Loucy (cell line): Measurements from ENCODE around the gene LGR5.

Experiments
- H2AFZ ChIP-seq: fragments of 200-600 bp; sonication (generic); 2 replicates; pipeline ENCODE4 v1.6.0; 2016; ENCODE audit warnings: antibody characterized with exemption, mild to moderate bottlenecking, low read length, moderate library complexity
- H3F3A ChIP-seq: fragments of 200-600 bp; 2 replicates; pipeline ENCODE4 v1.6.0; 2016; ENCODE audit warnings: antibody characterized with exemption, low read depth, mild to moderate bottlenecking
- H3K27me3 ChIP-seq: fragments of 200-600 bp; sonication (generic); 2 replicates; pipeline ENCODE4 v1.6.1; 2014; ENCODE audit warnings: low read length, mild to moderate bottlenecking; ENCODE audit not compliant: insufficient read depth, poor library complexity, severe bottlenecking
- H3K36me3 ChIP-seq: fragments of 200-600 bp; sonication (generic); 2 replicates; pipeline ENCODE4 v1.6.1; 2016; ENCODE audit warnings: low read length; ENCODE audit not compliant: insufficient read depth
- H3K4me1 ChIP-seq: fragments of 200-600 bp; sonication (generic); 2 replicates; pipeline ENCODE4 v1.5.1; 2014; ENCODE audit warnings: low read length, mild to moderate bottlenecking; ENCODE audit not compliant: insufficient read depth, poor library complexity, severe bottlenecking
- H3K4me2 ChIP-seq: fragments of 200-600 bp; sonication (generic); 2 replicates; pipeline ENCODE4 v1.6.0; 2014; ENCODE audit warnings: antibody characterized with exemption, low read length, low read depth, mild to moderate bottlenecking; ENCODE audit not compliant: poor library complexity, severe bottlenecking
- H3K4me3 ChIP-seq: fragments of 200-600 bp; sonication (generic); 2 replicates; pipeline ENCODE4 v1.5.1; 2014; ENCODE audit warnings: low read length, mild to moderate bottlenecking, mixed read lengths; ENCODE audit not compliant: poor library complexity, severe bottlenecking
- H3K79me2 ChIP-seq: fragments of 200-600 bp; sonication (generic); 2 replicates; pipeline ENCODE4 v1.6.1; 2014; ENCODE audit warnings: low read length; ENCODE audit not compliant: insufficient read depth
- H3K9ac ChIP-seq: fragments of 200-600 bp; sonication (generic); 2 replicates; pipeline ENCODE4 v1.6.0; 2014; ENCODE audit warnings: mild to moderate bottlenecking, low read depth, low read length, moderate library complexity; ENCODE audit not compliant: poor library complexity, severe bottlenecking
- H3K9me2 ChIP-seq: fragments of 200-600 bp; sonication (generic); replicated peaks from 2 replicates; pipeline ENCODE4 v1.6.1; 2016; ENCODE audit warnings: low read depth, low read length, mixed read lengths
- H3K9me3 ChIP-seq: fragments of 200-600 bp; sonication (generic); 2 replicates; pipeline ENCODE4 v1.6.1; 2014; ENCODE audit warnings: mild to moderate bottlenecking, antibody characterized with exemption, low read length, low read depth; ENCODE audit not compliant: insufficient read depth
- H4K20me1 ChIP-seq: fragments of 200-600 bp; sonication (generic); 2 replicates; pipeline ENCODE4 v1.6.0; 2014; ENCODE audit warnings: antibody characterized with exemption, low read length, mild to moderate bottlenecking; ENCODE audit not compliant: insufficient read depth, poor library complexity, severe bottlenecking
- CTCF ChIP-seq: fragments of 200-600 bp; sonication (generic); conservative IDR thresholded peaks from 2 replicates; pipeline ENCODE4 v1.5.1; 2014; ENCODE audit warnings: mild to moderate bottlenecking, antibody characterized with exemption, low read length
- EZH2phosphoT487 ChIP-seq: fragments of 200-600 bp; IDR thresholded peaks from 2 replicates; pipeline ENCODE4 v1.6.1; 2018; ENCODE audit warnings: antibody characterized with exemption, mild to moderate bottlenecking, moderate library complexity, borderline replicate concordance

LGR5 gene

GRCh38 chr12:71517145-71517846 lies 77.7 kb downstream of the LGR5 start:
- Histone ChIP-seq H3K36me3 (no peaks in the 10 kb centered on the region), H3K27me3 (no peaks in the 10 kb centered on the region), H4K20me1 (no peaks in the 10 kb centered on the region), H3K9ac (no peak overlapping the region), H3K4me3 (no peak overlapping the region), H3K4me2 (no peak overlapping the region), H3K4me1 (peaks cover 8% of the 10 kb centered on the region), H2AFZ (no peak overlapping the region; the same call in 1 of the 2 replicates), H3K79me2 (no peaks in the 10 kb centered on the region), H3F3A (no peaks in the 10 kb centered on the region), H3K9me2 (no peaks in the 10 kb centered on the region), H3K9me3 (no peaks in the 10 kb centered on the region)
- TF ChIP-seq CTCF = no peak
- TF ChIP-seq EZH2phosphoT487 = no peak

GRCh38 chr12:71521125-71521524 lies 81.5 kb downstream of the LGR5 start:
- Histone ChIP-seq H3K4me2 (no peak overlapping the region), H3K79me2 (no peaks in the 10 kb centered on the region), H3K4me1 (peaks cover 25% of the 10 kb centered on the region), H2AFZ (no peak overlapping the region), H3K36me3 (no peaks in the 10 kb centered on the region), H4K20me1 (no peaks in the 10 kb centered on the region), H3F3A (no peaks in the 10 kb centered on the region), H3K4me3 (no peak overlapping the region), H3K27me3 (no peaks in the 10 kb centered on the region), H3K9me3 (no peaks in the 10 kb centered on the region), H3K9ac (no peak overlapping the region), H3K9me2 (no peaks in the 10 kb centered on the region)
- no peak for TF ChIP-seq EZH2phosphoT487
- TF ChIP-seq CTCF = no peak

GRCh38 chr12:71524626-71525025 lies 85.0 kb downstream of the LGR5 start:
- TF ChIP-seq CTCF = no peak
- no peak for TF ChIP-seq EZH2phosphoT487
- no peaks in the 10 kb centered on the region for H3F3A ChIP-seq
- H3K79me2 ChIP-seq = no peaks in the 10 kb centered on the region
- H3K27me3 ChIP-seq = no peaks in the 10 kb centered on the region
- H3K9me2 ChIP-seq = no peaks in the 10 kb centered on the region
- no peaks in the 10 kb centered on the region for H3K36me3 ChIP-seq
- no peaks in the 10 kb centered on the region for H4K20me1 ChIP-seq
- no peak overlapping the region for H2AFZ ChIP-seq
- no peak overlapping the region for H3K4me3 ChIP-seq
- H3K9me3 ChIP-seq = no peaks in the 10 kb centered on the region
- H3K9ac ChIP-seq = no peak overlapping the region
- H3K4me1 ChIP-seq = peaks cover 17% of the 10 kb centered on the region
- no peak overlapping the region for H3K4me2 ChIP-seq
